ENCODE results near the gene TEAD1. TPM values are rescaled to one million over a fixed set of nuclear protein-coding genes. Genes with fewer than 3 reads are reported as not detected.

The TEAD1 gene
- total and polyA plus RNA-seq, 7 donors: 3.2 to 200 (median 155) TPM

GRCh38 chr11:12897867-12898266 is 223.6 kb downstream of the TEAD1 start:
- intact Hi-C loops (cut with DNase I): no loop called here
- no peaks in the 10 kb centered on the region for H3K9me3 ChIP-seq
- H3K27ac ChIP-seq: peak overlapping the region; percentile 36 to 91 (median 69)
- peaks cover 0 to 56% (median 38%) of the 10 kb centered on the region in 4 donors for H3K4me1 ChIP-seq
- TF ChIP-seq, protein P1, sequence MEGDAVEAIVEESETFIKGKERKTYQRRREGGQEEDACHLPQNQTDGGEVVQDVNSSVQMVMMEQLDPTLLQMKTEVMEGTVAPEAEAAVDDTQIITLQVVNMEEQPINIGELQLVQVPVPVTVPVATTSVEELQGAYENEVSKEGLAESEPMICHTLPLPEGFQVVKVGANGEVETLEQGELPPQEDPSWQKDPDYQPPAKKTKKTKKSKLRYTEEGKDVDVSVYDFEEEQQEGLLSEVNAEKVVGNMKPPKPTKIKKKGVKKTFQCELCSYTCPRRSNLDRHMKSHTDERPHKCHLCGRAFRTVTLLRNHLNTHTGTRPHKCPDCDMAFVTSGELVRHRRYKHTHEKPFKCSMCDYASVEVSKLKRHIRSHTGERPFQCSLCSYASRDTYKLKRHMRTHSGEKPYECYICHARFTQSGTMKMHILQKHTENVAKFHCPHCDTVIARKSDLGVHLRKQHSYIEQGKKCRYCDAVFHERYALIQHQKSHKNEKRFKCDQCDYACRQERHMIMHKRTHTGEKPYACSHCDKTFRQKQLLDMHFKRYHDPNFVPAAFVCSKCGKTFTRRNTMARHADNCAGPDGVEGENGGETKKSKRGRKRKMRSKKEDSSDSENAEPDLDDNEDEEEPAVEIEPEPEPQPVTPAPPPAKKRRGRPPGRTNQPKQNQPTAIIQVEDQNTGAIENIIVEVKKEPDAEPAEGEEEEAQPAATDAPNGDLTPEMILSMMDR (IDR thresholded peaks at IDR 0.05): no peak
- TF ChIP-seq POLR2AphosphoS5 (IDR thresholded peaks at IDR 0.05) (peak in 1 of 4 donors; percentile 22), POLR2A (IDR thresholded peaks at IDR 0.05) (no peak), EP300 (IDR thresholded peaks at IDR 0.05) (no peak)
- DNase-seq: no peak
- WGBS, 2 donors: 23 to 58% methylated on average over 3 of the region's 3 CpGs
- peaks cover 0 to 12% (median 6%) of the 10 kb centered on the region in 4 donors for H3K36me3 ChIP-seq
- H3K4me3 ChIP-seq: no peak overlapping the region
- H3K27me3 ChIP-seq: no peaks in the 10 kb centered on the region

- Histone ChIP-seq H3K4me3 (no peak overlapping the region), H3K27me3 (no peaks in the 10 kb centered on the region), H3K4me1 (peaks cover 0 to 41% (median 27%) of the 10 kb centered on the region in 4 donors), H3K9me3 (no peaks in the 10 kb centered on the region), H3K36me3 (peaks cover 0 to 26% (median 12%) of the 10 kb centered on the region in 4 donors), H3K27ac (peak overlapping the region in 2 of 4 donors; percentile 47 to 91)
- 70 to 94% methylated on average over 2 of the region's 2 CpGs for WGBS, 2 donors
- intact Hi-C loops (cut with DNase I): no loop called here
- no peak for DNase-seq
- no peak for TF ChIP-seq EP300 (IDR thresholded peaks at IDR 0.05)
- TF ChIP-seq POLR2AphosphoS5 (IDR thresholded peaks at IDR 0.05): no peak
- no peak for TF ChIP-seq POLR2A (IDR thresholded peaks at IDR 0.05)
- TF ChIP-seq, protein P1 (IDR thresholded peaks at IDR 0.05): no peak
Measured at GRCh38 chr11:12900496-12900895, 226.3 kb downstream of the TEAD1 start.

- intact Hi-C loops (cut with DNase I): no loop called here
- no peaks in the 10 kb centered on the region for H3K9me3 ChIP-seq
- peaks cover 0 to 41% (median 27%) of the 10 kb centered on the region in 4 donors for H3K4me1 ChIP-seq
- H3K4me3 ChIP-seq: no peak overlapping the region
- H3K27ac ChIP-seq: peak overlapping the region in 2 of 4 donors; percentile 47 to 91
- no peak for TF ChIP-seq EP300 (IDR thresholded peaks at IDR 0.05)
- TF ChIP-seq, protein P1 (IDR thresholded peaks at IDR 0.05): no peak
- no peak for TF ChIP-seq POLR2AphosphoS5 (IDR thresholded peaks at IDR 0.05)
- TF ChIP-seq POLR2A (IDR thresholded peaks at IDR 0.05): no peak
- DNase-seq: no peak
- no peaks in the 10 kb centered on the region for H3K27me3 ChIP-seq
- H3K36me3 ChIP-seq: peaks cover 0 to 26% (median 12%) of the 10 kb centered on the region in 4 donors
- 79 to 96% methylated on average over 1 of the region's 1 CpG for WGBS, 2 donors
Measured at GRCh38 chr11:12901272-12901671, 227.1 kb downstream of the TEAD1 start.

DNA sequence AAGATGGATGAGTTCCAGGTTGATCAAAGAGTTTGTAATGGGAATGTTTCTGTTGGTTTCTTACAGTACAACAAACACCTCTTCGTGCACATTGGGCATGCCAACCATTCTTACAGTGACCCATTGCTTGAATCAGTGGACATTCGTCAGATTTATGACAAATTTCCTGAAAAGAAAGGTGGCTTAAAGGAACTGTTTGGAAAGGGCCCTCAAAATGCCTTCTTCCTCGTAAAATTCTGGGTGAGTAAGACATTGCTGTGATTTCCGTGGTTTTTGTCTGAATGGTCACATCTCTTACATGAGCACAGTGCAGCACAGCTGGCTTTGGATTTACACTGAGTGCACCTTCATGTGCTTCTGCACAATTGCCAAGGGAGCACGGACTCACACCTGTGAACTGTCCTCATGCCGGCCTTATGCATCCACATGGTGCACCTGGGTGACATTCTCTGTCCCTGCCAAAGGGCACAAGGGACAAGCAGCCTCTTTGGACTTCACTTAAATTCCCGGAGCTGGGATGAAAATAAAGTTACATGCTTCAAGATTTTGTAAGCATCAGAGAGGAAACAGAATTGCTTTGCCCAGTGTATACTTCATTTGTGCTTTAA is 227.8 kb downstream of the TEAD1 start:
- H3K27ac ChIP-seq: no peak overlapping the region
- no peaks in the 10 kb centered on the region for H3K9me3 ChIP-seq
- WGBS, 2 donors: 90% methylated on average over 7 of the region's 7 CpGs
- intact Hi-C loops (cut with DNase I): no loop called here
- TF ChIP-seq POLR2A (IDR thresholded peaks at IDR 0.05) (no peak), EP300 (IDR thresholded peaks at IDR 0.05) (no peak), POLR2AphosphoS5 (IDR thresholded peaks at IDR 0.05) (no peak)
- TF ChIP-seq, protein P1 (IDR thresholded peaks at IDR 0.05): no peak
- DNase-seq: no peak
- no peaks in the 10 kb centered on the region for H3K27me3 ChIP-seq
- H3K36me3 ChIP-seq: peaks cover 0 to 29% (median 12%) of the 10 kb centered on the region in 4 donors
- H3K4me3 ChIP-seq: no peak overlapping the region
- H3K4me1 ChIP-seq: peaks cover 0 to 39% (median 26%) of the 10 kb centered on the region in 4 donors
